Endothelial cell of umbilical vein (primary cell): Measurements from ENCODE around the gene MREG. TPM values are rescaled to one million over a fixed set of nuclear protein-coding genes. Genes with fewer than 3 reads are reported as not detected.

Experiments
- BruUV-seq: library from RNA; stranded (reverse); fragments of 400-500 nt; replicated peaks from 2 replicates; lab custom pipeline; 2021; lab: Mats Ljungman, UMichigan
- CTCF ChIA-PET: fragments of 300-600, 350-600 bp; sonication (Branson Sonifier 250); formaldehyde crosslinking; loops from one replicate; lab custom pipeline; 2021; ENCODE audit warnings: antibody characterized with exemption, inconsistent platforms; lab: Charles Lee
- POLR2A ChIA-PET: fragments of 300-600, 350-600 bp; sonication (Branson Sonifier 250); formaldehyde crosslinking; loops from one replicate; lab custom pipeline; 2021; ENCODE audit warnings: antibody characterized with exemption, inconsistent platforms; lab: Charles Lee
- DNase-seq: peaks from one replicate; pipeline ENCODE4 v3.0.0-alpha.2; 2011; ENCODE audit warnings: low read depth, low spot score
- FAIRE-seq: peaks from 2 replicates; lab custom pipeline; 2011; peaks lifted over from hg19 to GRCh38; lab: Jason Lieb, UNC
- H2AFZ ChIP-seq: 2 replicates; pipeline ENCODE4 v1.6.0; 2012; ENCODE audit warnings: low read depth, low read length, control low read depth, inconsistent platforms
- H3K27ac ChIP-seq: 2 replicates; pipeline ENCODE4 v1.5.1; 2011; ENCODE audit warnings: low read depth, mild to moderate bottlenecking, control low read depth, low read length, moderate library complexity; ENCODE audit not compliant: insufficient read depth
- H3K27me3 ChIP-seq, 2 experiments: 2 replicates each; pipeline versions ENCODE4 v1.6.0 to v1.6.1; 2011; ENCODE audit warnings: low read length in 2 of 2, mixed read lengths in 1 of 2; ENCODE audit not compliant: control insufficient read depth in 2 of 2, insufficient read depth in 2 of 2
- H3K36me3 ChIP-seq, 2 experiments: 2 replicates in 1 of 2; 3 replicates in 1 of 2; pipeline ENCODE4 v1.5.1; 2011; ENCODE audit warnings: low read length in 2 of 2, mild to moderate bottlenecking in 1 of 2, moderate library complexity in 1 of 2; ENCODE audit not compliant: control insufficient read depth in 2 of 2, insufficient read depth in 2 of 2; ENCODE audit errors: extremely low read depth in 1 of 2
- H3K4me1 ChIP-seq: 3 replicates; pipeline ENCODE4 v1.5.1; 2011; ENCODE audit warnings: mild to moderate bottlenecking, low read length; ENCODE audit not compliant: control insufficient read depth, insufficient read depth; ENCODE audit errors: extremely low read depth
- H3K4me2 ChIP-seq: 2 replicates; pipeline ENCODE4 v1.6.1; 2011; ENCODE audit warnings: low read length, control low read depth, mixed read lengths; ENCODE audit not compliant: insufficient read depth
- H3K4me3 ChIP-seq, 3 experiments: fragments of 200-600 bp in 1 of 3; sonication (generic), shearing (Covaris generic) in 1 of 3; replicated peaks in 1 of 3; 2 replicates each; pipeline ENCODE4 v1.5.1; 2011 to 2016; ENCODE audit warnings: control low read depth in 3 of 3, low read length in 3 of 3, mild to moderate bottlenecking in 2 of 3, inconsistent platforms in 1 of 3, low read depth in 1 of 3, moderate library complexity in 1 of 3; ENCODE audit not compliant: insufficient read depth in 1 of 3
- H3K79me2 ChIP-seq: 2 replicates; pipeline ENCODE4 v1.6.0; 2012; ENCODE audit warnings: low read length, inconsistent platforms; ENCODE audit not compliant: control insufficient read depth, insufficient read depth
- H3K9ac ChIP-seq: replicated peaks from 2 replicates; pipeline ENCODE3; 2011; ENCODE audit warnings: low read length, control low read depth; ENCODE audit not compliant: insufficient read depth; ENCODE audit errors: extremely low read depth
- H3K9me1 ChIP-seq: replicated peaks from 3 replicates; pipeline ENCODE4 v1.6.0; 2011; ENCODE audit warnings: mild to moderate bottlenecking, low read length; ENCODE audit not compliant: control insufficient read depth, insufficient read depth; ENCODE audit errors: extremely low read depth
- H3K9me3 ChIP-seq: replicated peaks from 2 replicates; pipeline ENCODE4 v1.5.1; 2012; ENCODE audit warnings: low read length, inconsistent platforms; ENCODE audit not compliant: control insufficient read depth, insufficient read depth
- H4K20me1 ChIP-seq: replicated peaks from 2 replicates; pipeline ENCODE3; 2011; ENCODE audit warnings: mild to moderate bottlenecking, low read length; ENCODE audit not compliant: control insufficient read depth, insufficient read depth; ENCODE audit errors: extremely low read depth
- EZH2 ChIP-seq: IDR thresholded peaks from 2 replicates; pipeline ENCODE4 v1.6.1; 2012; ENCODE audit warnings: borderline replicate concordance, low read depth, mild to moderate bottlenecking, moderate library complexity, low read length, inconsistent platforms; ENCODE audit not compliant: severe bottlenecking
- FOS ChIP-seq: IDR thresholded peaks from 2 replicates; pipeline ENCODE4 v1.6.1; 2011; ENCODE audit warnings: mild to moderate bottlenecking, low read length, moderate library complexity, borderline replicate concordance; ENCODE audit not compliant: insufficient read depth
- GATA2 ChIP-seq: IDR thresholded peaks from 2 replicates; pipeline ENCODE4 v1.7.0; 2011; ENCODE audit warnings: low read depth, mild to moderate bottlenecking, moderate library complexity, mixed read lengths, low read length; ENCODE audit not compliant: insufficient read length, insufficient read depth
- JUN ChIP-seq: IDR thresholded peaks from 2 replicates; pipeline ENCODE4 v1.6.1; 2011; ENCODE audit warnings: borderline replicate concordance, low read depth; ENCODE audit not compliant: insufficient read length, insufficient read depth
- MYC ChIP-seq: IDR thresholded peaks from one replicate; pipeline ENCODE4 v1.6.1; 2011; ENCODE audit warnings: mild to moderate bottlenecking, low read depth, low read length
- POLR2A ChIP-seq: IDR thresholded peaks from 2 replicates; pipeline ENCODE4 v1.6.1; 2012; ENCODE audit warnings: low read depth, mild to moderate bottlenecking, control low read depth, low read length
- POLR2AphosphoS5 ChIP-seq: IDR thresholded peaks from 2 replicates; pipeline ENCODE4 v1.6.1; 2012; ENCODE audit warnings: low read depth, mild to moderate bottlenecking, control low read depth, low read length, moderate library complexity; ENCODE audit not compliant: insufficient read depth
- dilution Hi-C: fragments of 300-500 bp; cut with MboI; formaldehyde crosslinking; loops from one replicate; pipeline ENCODE4 v1.15.0; 2019; ENCODE audit warnings: low sequenced_read_pairs; ENCODE audit not compliant: extremely low pct_ligation_motif_present
- intact Hi-C: fragments of 100-400 bp; cut with micrococcal nuclease; formaldehyde crosslinking; loops from one replicate; pipeline ENCODE4 v1.10.0; 2022
- polyA plus RNA-seq, 4 experiments: library from polyadenylated mRNA; depleted of rRNA in 3 of 4; stranded (reverse) in 3 of 4; unstranded in 1 of 4; fragments of >200 nt; gene quantifications; 2 replicates each; pipeline versions ENCODE4 v1.2.1 to v1.2.3, GENCODE V29; 2011 to 2012; ENCODE audit warnings: missing spikeins in 1 of 4
- total RNA-seq: library from RNA; stranded (reverse); gene quantifications from 2 replicates; pipeline ENCODE4 v1.2.3, GENCODE V29; 2021
- TF ChIP-seq, protein P1 (sequence below), 2 donors: IDR thresholded peaks; 1 replicate in 1 of 2; 2 replicates in 1 of 2; pipeline ENCODE4 v1.5.1; 2011; ENCODE audit warnings: low read length in 2 of 2, mild to moderate bottlenecking in 2 of 2, moderate library complexity in 2 of 2, control low read depth in 1 of 2, inconsistent platforms in 1 of 2, low read depth in 1 of 2; ENCODE audit not compliant: insufficient read depth in 1 of 2; ENCODE audit errors: extremely low read depth in 1 of 2
- TF ChIP-seq, protein P2 (sequence below): IDR thresholded peaks from 2 replicates; pipeline ENCODE4 v1.6.1; 2011; ENCODE audit not compliant: insufficient read depth, insufficient read length

Gene MREG
- total and polyA plus RNA-seq, 2 donors (not counting 3 experiments of a cell fraction or from before 2014, with no cell fraction given), result 0.41 to 3.9 TPM

- CTCF ChIA-PET, result interaction anchor here (0.7 to 1.5 kb wide), 2 partner anchors 8 to 11 kb away, joined by 4 to 5 read pairs; no protein-coding TSS in a partner anchor
- BruUV-seq, result no TSS peak
Observed at GRCh38 chr2:215941726-215942125, 71.6 kb downstream of the MREG start.

DNA sequence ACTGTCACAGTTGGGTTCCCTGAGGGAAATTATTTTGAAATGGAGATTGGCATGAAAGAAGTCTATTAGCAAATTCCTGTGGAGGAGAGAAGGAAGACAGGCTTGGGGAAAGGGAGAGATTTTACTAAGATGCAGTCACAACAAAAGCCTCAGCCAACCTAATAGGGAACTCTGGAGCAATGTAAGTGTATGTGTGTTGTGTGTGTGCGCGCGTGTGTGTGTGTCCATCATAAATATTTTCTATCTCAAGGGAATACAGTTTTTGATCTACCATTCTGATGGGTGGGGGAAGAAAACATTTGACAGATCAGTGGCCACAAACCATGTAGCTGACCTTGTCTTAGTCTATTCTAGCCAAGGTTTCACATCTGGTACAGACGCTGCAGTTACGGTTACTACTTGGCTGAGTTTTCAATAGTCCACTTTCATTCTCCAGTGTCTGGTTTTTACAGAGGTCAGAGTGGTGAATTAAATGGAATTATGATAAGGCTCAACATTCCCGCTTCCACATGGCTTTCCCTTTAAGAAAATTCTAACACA is 72.6 kb downstream of the MREG start:
- no peaks in the 10 kb centered on the region for H4K20me1 ChIP-seq
- H3K36me3 ChIP-seq, result no peaks in the 10 kb centered on the region
- no peak overlapping the region for H3K4me3 ChIP-seq
- TF ChIP-seq FOS, result no peak
- TF ChIP-seq POLR2A, result no peak
- TF ChIP-seq, protein P1, sequence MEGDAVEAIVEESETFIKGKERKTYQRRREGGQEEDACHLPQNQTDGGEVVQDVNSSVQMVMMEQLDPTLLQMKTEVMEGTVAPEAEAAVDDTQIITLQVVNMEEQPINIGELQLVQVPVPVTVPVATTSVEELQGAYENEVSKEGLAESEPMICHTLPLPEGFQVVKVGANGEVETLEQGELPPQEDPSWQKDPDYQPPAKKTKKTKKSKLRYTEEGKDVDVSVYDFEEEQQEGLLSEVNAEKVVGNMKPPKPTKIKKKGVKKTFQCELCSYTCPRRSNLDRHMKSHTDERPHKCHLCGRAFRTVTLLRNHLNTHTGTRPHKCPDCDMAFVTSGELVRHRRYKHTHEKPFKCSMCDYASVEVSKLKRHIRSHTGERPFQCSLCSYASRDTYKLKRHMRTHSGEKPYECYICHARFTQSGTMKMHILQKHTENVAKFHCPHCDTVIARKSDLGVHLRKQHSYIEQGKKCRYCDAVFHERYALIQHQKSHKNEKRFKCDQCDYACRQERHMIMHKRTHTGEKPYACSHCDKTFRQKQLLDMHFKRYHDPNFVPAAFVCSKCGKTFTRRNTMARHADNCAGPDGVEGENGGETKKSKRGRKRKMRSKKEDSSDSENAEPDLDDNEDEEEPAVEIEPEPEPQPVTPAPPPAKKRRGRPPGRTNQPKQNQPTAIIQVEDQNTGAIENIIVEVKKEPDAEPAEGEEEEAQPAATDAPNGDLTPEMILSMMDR (IDR thresholded peaks at IDR 0.05; ENCODE audit: extremely low read depth in 1 of 2, insufficient read depth in 1 of 2, low read depth in 1 of 2, low read length in 2 of 2), result no peak
- TF ChIP-seq GATA2, result no peak
- no peak for TF ChIP-seq JUN
- no peak for TF ChIP-seq POLR2AphosphoS5
- TF ChIP-seq, protein P2, sequence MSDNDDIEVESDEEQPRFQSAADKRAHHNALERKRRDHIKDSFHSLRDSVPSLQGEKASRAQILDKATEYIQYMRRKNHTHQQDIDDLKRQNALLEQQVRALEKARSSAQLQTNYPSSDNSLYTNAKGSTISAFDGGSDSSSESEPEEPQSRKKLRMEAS, result no peak
- TF ChIP-seq EZH2, result no peak
- no peak for TF ChIP-seq MYC
- no peaks in the 10 kb centered on the region for H3K9me1 ChIP-seq
- H3K4me2 ChIP-seq, result no peak overlapping the region
- dilution Hi-C loops, result no loop called here
- H3K9me3 ChIP-seq, result no peaks in the 10 kb centered on the region
- no peak overlapping the region for H3K9ac ChIP-seq
- no TSS peak for BruUV-seq
- H2AFZ ChIP-seq, result no peak overlapping the region
- H3K79me2 ChIP-seq, result no peaks in the 10 kb centered on the region
- H3K4me1 ChIP-seq, result no peaks in the 10 kb centered on the region
- H3K27ac ChIP-seq, result no peak overlapping the region
- ChIA-PET CTCF (interaction anchor here (1.5 kb wide), 1 partner anchor 9 kb away, joined by 4 read pairs; no protein-coding TSS in a partner anchor), POLR2A (no interaction called here)
- H3K27me3 ChIP-seq, result no peaks in the 10 kb centered on the region
- DNase-seq (no peak), FAIRE-seq (no peak)
- intact Hi-C loops, result no loop called here

More at GRCh38 chr2:215941726-215942125, 71.6 kb downstream of the MREG start:
- Histone ChIP-seq H3K36me3 (no peaks in the 10 kb centered on the region), H3K27ac (no peak overlapping the region), H3K9me3 (no peaks in the 10 kb centered on the region), H3K27me3 (no peaks in the 10 kb centered on the region), H3K9ac (no peak overlapping the region), H2AFZ (no peak overlapping the region), H3K9me1 (no peaks in the 10 kb centered on the region), H3K4me3 (no peak overlapping the region), H3K4me2 (no peak overlapping the region), H3K79me2 (no peaks in the 10 kb centered on the region), H4K20me1 (no peaks in the 10 kb centered on the region), H3K4me1 (no peaks in the 10 kb centered on the region)
- DNase-seq (no peak), FAIRE-seq (no peak)
- TF ChIP-seq, protein P2, result no peak
- intact Hi-C loops (no loop called here), dilution Hi-C loops (no loop called here)
- POLR2A ChIA-PET, result no interaction called here
